Testis (tissue), 3 donors: ENCODE results near the gene POP4. TPM values are rescaled to one million over a fixed set of nuclear protein-coding genes. Genes with fewer than 3 reads are reported as not detected.

Experiments used
- DNase-seq: peaks from one replicate; pipeline ENCODE4 v3.0.0-alpha.2; 2019
- H3K27ac ChIP-seq, 2 donors: fragments of 200-600 bp; sonication (generic); one replicate each; pipeline ENCODE4 v1.5.1; 2019
- H3K27me3 ChIP-seq: fragments of 200-600 bp; sonication (generic); one replicate; pipeline ENCODE4 v1.5.1; 2019
- H3K36me3 ChIP-seq: fragments of 200-600 bp; sonication (generic); one replicate; pipeline ENCODE4 v1.5.1; 2017; ENCODE audit warnings: low read depth; ENCODE audit errors: missing control alignments
- H3K4me1 ChIP-seq: fragments of 200-600 bp; sonication (generic); one replicate; pipeline ENCODE4 v1.5.1; 2019
- H3K4me3 ChIP-seq, 2 donors: fragments of 200-600 bp; sonication (generic); one replicate each; pipeline ENCODE4 v1.5.1; 2017 to 2019
- H3K9me3 ChIP-seq: fragments of 200-600 bp; sonication (generic); one replicate; pipeline ENCODE4 v1.5.1; 2017
- CTCF ChIP-seq, 3 experiments: fragments of 450-650 bp in 2 of 3; fragments of 200-600 bp in 1 of 3; sonication (generic) in 1 of 3; IDR thresholded peaks; one replicate each; pipeline ENCODE4 v1.5.1; 2016 to 2019; ENCODE audit warnings: antibody characterized with exemption in 3 of 3, mild to moderate bottlenecking in 2 of 3, moderate library complexity in 1 of 3
- POLR2A ChIP-seq: fragments of 450-650 bp; IDR thresholded peaks from one replicate; pipeline ENCODE4 v1.6.1; 2017; ENCODE audit warnings: antibody characterized with exemption, mild to moderate bottlenecking, moderate library complexity
- WGBS, 2 donors: methylation state at CpG; one replicate each; pipeline ENCODE4 v1.1.5; 2018; 5-methylcytosine and 5-hydroxymethylcytosine counted together
- intact Hi-C: fragments of 100-400 bp; cut with DNase I; formaldehyde crosslinking; loops from one replicate; pipeline ENCODE4 v1.15.1; 2023; ENCODE audit warnings: low total_unique reads
- polyA plus RNA-seq: library from polyadenylated mRNA; stranded (reverse); fragments of 350-450 nt; fragmentation: Illumina TruSeq; extraction: RNeasy Lipid Tissue Mini Kit (QIAGEN cat#74804); gene quantifications from one replicate; pipeline ENCODE4 v1.2.3, GENCODE V29; 2014; ENCODE audit warnings: low read depth, low replicate concordance; ENCODE audit not compliant: insufficient read depth
- total RNA-seq, 2 donors: library from RNA; depleted of rRNA; stranded (reverse); fragments of >200 nt; gene quantifications; one replicate each; pipeline ENCODE4 v1.2.3, GENCODE V29; 2016

Gene POP4
- total and polyA plus RNA-seq, 3 donors from 2014 or later: 79.8 to 127 (median 82.4) TPM

DNA sequence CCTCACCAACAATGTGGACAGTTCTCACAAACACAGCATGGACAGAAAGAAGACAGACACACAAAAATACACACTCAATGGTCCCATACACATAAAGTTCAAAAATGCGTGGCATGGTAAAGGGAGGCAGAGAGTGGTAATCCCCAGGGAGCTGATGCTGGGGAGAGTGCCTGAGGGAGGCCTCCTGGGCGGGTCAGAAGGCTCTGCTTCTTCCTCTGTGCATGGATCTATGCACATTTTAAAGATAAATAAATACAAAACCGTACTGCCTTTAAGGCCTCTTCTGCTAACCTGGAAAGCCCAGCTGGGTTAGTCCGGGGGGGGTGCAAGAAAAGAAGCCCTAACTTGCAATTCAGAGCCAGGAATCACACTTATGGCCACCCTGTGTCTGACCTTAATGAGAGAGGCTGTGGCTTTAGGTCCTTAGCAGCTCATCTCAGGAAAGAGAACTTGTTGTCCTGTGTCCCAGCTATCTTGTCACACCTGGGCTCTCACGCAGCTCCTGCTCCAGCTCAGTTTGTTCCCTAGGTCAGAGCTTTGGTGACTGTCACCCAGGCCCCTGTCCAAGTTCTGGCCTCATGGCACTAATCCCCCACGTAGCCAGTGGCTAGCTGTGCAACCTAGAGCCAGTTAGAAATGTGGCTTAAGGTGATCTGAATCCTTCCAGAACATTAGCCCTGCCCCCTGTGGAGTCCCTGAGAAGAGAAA lies 28.5 kb downstream of the POP4 start:
- intact Hi-C loops: no loop called here
- no peak overlapping the region for H3K4me3 ChIP-seq
- no peaks in the 10 kb centered on the region for H3K36me3 ChIP-seq
- H3K9me3 ChIP-seq: no peaks in the 10 kb centered on the region
- no peaks in the 10 kb centered on the region for H3K4me1 ChIP-seq
- DNase-seq: no peak
- 87 to 92% methylated on average over 6 of the region's 6 CpGs for WGBS, 2 donors
- H3K27me3 ChIP-seq: no peaks in the 10 kb centered on the region
- TF ChIP-seq CTCF (IDR thresholded peaks at IDR 0.05) (no peak), POLR2A (no peak)
- H3K27ac ChIP-seq: no peak overlapping the region

- H3K36me3 ChIP-seq: no peaks in the 10 kb centered on the region
- H3K4me3 ChIP-seq: no peak overlapping the region
- H3K4me1 ChIP-seq: no peaks in the 10 kb centered on the region
- H3K9me3 ChIP-seq: no peaks in the 10 kb centered on the region
- intact Hi-C loops: no loop called here
- WGBS, 2 donors: 83 to 92% methylated on average over 6 of the region's 6 CpGs
- TF ChIP-seq CTCF (IDR thresholded peaks at IDR 0.05): no peak
- no peak for TF ChIP-seq POLR2A
- H3K27me3 ChIP-seq: no peaks in the 10 kb centered on the region
- no peak for DNase-seq
- H3K27ac ChIP-seq: no peak overlapping the region
These were observed 29.9 kb downstream of the POP4 start for GRCh38 chr19:29635963-29636362.

DNA sequence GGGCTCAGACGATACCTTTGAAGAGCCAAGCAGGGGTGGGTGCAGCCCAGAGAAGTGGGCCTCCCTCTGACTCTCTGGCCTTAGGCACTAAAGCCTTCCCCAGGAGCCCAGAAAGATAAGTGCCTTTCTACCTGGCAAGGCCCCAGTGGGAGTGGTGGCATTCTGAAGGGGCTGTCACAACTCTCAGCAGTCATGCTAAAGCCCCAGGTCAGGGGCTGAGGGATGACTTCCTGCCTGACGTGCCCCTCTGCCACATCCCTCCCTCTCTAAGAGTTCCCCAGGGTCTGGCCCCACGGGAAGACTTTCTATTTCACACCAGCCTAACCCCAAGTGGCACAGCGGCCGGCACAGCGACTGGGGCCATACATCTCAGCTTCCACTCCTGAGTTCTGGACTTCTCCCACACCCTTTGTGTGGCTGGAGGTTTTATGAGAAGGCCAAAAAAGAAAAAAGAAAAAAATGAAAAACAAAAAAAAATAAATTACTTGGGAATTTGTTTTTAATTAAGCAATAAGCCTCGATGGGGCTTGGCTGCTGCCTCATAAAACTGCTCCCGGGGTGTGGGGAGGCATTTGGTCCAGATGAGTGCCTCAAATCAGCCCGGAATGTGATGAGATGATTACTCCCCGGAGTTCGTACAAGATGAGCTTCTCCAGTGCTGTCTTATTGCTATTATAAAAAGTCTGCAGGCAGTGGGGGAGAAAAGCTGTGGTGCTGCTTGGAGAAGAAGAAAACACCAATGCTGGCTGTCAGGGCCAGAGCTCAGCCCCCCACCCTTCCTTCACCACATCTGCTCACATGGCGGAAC lies 30.7 kb downstream of the POP4 start:
- H3K27me3 ChIP-seq: no peaks in the 10 kb centered on the region
- H3K4me3 ChIP-seq: no peak overlapping the region
- TF ChIP-seq POLR2A (no peak), CTCF (IDR thresholded peaks at IDR 0.05) (no peak)
- DNase-seq: no peak
- no peaks in the 10 kb centered on the region for H3K4me1 ChIP-seq
- 56 to 58% methylated on average over 12 of the region's 12 CpGs for WGBS, 2 donors
- intact Hi-C loops: no loop called here
- H3K36me3 ChIP-seq: no peaks in the 10 kb centered on the region
- no peak overlapping the region for H3K27ac ChIP-seq
- H3K9me3 ChIP-seq: no peaks in the 10 kb centered on the region

DNA sequence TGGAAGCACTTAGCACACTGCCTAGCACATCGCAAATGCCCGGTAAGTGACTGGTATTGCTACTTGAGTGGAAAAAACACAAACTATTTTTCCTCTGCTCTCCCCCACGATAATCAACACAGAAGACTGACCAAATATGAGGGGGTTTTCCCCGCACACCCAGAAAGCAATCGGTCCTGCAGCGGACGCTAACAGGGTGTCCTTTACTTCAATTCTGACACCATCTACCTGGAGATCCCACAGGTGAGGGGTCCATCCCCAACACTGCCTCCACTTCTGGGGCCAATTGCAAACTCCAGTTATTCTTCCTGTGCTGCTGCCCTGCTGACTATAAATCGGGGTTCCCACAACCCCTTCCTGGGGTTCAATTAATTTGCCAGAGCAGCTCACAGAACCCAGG lies 33.0 kb downstream of the POP4 start:
- 83 to 91% methylated on average over 8 of the region's 8 CpGs for WGBS, 2 donors
- TF ChIP-seq CTCF (IDR thresholded peaks at IDR 0.05) (no peak), POLR2A (no peak)
- no peaks in the 10 kb centered on the region for H3K9me3 ChIP-seq
- no peaks in the 10 kb centered on the region for H3K4me1 ChIP-seq
- no peaks in the 10 kb centered on the region for H3K27me3 ChIP-seq
- intact Hi-C loops: no loop called here
- no peak overlapping the region for H3K4me3 ChIP-seq
- H3K36me3 ChIP-seq: no peaks in the 10 kb centered on the region
- no peak overlapping the region for H3K27ac ChIP-seq
- no peak for DNase-seq
